NCI-H2029 treated with DMSO at 0.1 percent for 48 hours (cell line): ENCODE results near the gene NPL.

Source experiments
- DNase-seq: peaks from one replicate; lab custom pipeline; 2025; lab: John Stamatoyannopoulos, UW

The NPL gene

GRCh38 chr1:182867861-182868260 is 78.3 kb downstream of the NPL start:
- DNase-seq, result no peak

- no peak for DNase-seq
Measured at GRCh38 chr1:182869241-182869666, 79.7 kb downstream of the NPL start.

- DNase-seq, result no peak
Measured at GRCh38 chr1:182872881-182873280, 83.3 kb downstream of the NPL start.

- no peak for DNase-seq
Measured at GRCh38 chr1:182875889-182876288, 86.3 kb downstream of the NPL start.

GRCh38 chr1:182877331-182877730 is 87.8 kb downstream of the NPL start:
- no peak for DNase-seq

- no peak for DNase-seq
Measured at GRCh38 chr1:182877842-182878241, 88.3 kb downstream of the NPL start.
